SW 1271 (cell line): Measurements from ENCODE around the gene ALPK3.

ENCODE experiments used
- DNase-seq, 2 experiments: peaks; one replicate each; lab custom pipeline; 2025; lab: John Stamatoyannopoulos, UW

ALPK3 gene

DNA sequence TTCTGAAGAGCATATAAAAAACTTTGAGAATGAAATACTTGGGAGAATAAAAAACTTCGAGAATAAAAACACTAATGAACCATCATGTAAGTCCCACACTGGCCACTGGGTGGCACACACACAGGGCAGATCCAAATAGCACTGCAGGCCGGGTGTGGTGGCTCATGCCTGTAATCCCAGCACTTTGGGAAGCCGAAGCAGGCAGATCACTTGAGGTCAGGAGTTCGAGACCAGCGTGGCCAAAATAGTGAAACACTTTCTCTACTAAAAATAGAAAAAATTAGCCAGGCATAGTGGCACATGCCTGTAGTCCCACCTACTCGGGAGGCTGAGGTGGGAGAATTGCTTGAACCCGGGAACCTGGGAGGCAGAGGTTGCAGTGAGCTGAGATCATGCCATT, 28.5 kb downstream of the ALPK3 start:
- peak in 1 of 2 experiments; percentile 67 for DNase-seq

DNA sequence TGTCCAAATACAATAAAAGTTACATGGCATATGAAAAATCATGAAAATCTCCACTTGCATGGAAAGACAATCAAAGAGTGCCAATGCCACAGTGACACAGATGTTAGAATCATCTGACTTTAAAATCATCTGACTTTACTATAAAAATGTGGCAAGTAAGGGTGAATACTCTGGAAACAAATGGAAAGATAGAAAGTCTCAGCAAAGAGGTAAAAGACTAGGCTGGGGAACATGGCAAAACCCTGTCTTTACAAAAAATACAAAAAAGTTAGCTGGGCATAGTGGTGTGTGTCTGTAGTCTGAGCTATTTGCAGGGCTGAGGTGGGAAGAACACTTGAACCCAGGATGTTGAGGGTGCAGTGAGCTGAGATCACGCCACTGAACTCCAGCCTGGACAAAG, 29.1 kb downstream of the ALPK3 start:
- no peak for DNase-seq

DNA sequence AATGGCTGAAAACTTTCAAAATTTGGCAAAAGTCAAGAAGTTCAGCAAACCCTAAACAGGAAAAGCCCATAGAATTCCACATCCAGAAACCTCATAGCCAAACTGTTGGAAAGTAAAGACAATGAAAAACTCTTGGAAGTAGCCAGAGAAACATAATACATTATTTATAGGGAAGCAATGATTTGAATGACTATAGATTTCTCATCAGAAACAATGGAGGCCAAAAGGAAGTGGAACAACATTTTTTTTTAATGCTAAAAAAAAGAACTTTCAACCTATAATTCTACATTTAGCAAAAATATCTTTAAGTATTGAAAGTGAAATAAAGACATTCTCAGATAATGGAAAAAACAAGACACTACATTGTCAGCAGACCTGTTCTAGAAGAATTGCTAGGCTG, 30.2 kb downstream of the ALPK3 start:
- DNase-seq: no peak

DNA sequence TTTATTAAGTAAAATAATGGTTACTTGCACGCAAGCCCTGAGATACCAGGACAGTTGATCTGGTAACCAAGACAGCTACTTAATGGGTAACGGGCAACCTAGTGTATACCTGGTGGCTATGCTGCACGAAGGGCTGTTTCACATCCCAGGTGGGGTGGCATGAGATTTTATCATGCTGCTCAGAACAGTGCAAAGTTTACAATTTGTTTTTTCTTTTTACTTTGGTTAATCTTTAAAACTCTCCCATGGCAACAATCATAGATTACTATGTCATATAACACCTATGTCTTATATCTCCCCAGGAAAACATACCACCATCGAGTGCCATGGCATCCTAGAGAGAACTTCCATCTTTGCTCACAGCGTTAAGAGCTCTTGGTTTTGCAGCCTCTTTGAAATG, 35.1 kb downstream of the ALPK3 start:
- no peak for DNase-seq

DNA sequence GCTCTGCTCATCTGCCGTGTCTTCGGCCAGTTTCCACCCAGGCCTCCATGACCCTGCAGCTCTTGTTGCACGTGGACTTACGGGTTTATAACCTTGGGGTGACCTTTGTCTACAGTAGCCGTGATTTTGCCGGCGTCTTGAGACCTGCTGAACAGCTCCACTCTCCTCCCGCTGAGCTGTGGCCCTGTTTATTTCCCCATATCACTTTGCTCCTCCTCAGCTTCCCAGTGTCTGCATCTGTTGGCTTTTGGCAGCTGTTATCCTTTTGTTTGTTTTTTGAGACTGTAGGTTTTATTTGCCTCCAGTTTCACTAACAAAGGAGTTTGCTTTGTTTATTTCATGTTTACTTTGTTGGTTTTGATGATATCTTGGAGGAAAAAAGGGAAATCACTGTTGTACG, 38.0 kb downstream of the ALPK3 start:
- DNase-seq: no peak

DNA sequence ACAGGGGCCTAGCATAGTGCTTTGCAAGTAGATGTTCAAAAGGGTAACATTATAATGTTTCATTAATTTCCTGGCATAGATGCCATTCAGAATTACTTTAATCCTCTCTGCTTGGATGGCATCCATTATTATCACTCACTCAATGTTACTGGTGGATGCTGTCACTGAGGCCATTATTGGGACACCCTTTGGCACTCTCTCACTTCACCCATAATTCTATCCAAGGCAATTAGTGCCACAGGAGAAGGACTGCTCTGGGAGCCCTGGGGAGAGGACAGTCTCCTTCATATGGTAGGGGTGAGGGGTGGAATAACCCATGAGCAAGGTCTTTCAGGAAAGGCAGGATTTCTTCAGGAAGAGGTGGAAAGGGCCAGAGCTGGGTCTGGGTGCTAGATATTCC, 38.6 kb downstream of the ALPK3 start:
- no peak for DNase-seq

DNA sequence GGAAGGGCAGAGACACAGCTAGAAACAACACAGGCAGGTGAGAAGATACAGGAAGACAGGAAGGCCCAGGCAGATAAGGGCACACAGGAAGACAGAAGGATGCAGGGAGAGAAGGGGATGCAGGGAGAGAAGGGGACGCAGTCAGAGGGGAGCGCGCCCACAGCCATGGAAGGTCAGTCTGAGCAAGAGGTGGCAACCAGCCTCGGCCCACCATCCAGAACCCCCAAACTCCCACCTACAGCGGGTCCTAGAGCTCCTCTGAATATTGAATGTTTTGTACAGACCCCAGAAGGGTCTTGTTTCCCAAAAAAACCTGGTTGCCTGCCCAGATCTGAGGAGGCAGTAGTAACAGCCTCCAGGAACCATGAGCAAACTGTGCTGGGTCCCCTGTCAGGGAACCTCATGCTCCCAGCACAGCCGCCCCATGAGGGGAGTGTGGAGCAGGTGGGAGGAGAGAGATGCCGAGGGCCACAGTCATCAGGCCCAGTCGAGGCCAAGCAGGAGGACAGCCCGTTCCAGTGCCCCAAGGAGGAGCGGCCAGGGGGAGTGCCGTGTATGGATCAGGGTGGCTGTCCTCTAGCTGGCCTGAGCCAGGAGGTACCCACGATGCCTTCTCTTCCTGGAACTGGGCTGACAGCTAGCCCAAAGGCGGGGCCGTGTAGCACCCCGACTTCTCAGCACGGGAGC, 39.7 kb downstream of the ALPK3 start:
- no peak for DNase-seq

DNA sequence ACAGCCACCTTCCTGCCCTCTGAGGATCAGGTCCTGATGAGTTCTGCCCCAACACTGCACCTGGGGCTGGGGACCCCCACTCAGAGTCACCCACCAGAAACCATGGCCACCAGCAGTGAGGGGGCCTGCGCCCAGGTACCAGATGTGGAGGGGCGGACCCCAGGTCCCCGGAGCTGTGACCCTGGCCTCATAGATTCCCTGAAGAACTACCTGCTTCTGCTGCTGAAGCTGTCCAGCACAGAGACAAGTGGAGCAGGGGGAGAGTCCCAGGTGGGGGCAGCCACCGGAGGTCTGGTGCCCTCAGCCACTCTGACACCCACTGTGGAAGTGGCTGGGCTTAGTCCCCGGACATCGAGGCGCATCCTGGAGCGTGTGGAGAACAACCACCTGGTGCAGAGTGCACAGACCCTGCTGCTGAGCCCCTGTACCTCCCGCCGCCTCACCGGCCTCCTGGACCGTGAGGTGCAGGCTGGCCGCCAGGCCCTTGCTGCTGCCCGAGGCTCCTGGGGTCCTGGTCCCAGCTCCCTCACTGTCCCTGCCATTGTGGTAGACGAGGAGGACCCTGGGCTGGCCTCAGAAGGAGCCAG, 40.4 kb downstream of the ALPK3 start:
- DNase-seq: no peak

DNA sequence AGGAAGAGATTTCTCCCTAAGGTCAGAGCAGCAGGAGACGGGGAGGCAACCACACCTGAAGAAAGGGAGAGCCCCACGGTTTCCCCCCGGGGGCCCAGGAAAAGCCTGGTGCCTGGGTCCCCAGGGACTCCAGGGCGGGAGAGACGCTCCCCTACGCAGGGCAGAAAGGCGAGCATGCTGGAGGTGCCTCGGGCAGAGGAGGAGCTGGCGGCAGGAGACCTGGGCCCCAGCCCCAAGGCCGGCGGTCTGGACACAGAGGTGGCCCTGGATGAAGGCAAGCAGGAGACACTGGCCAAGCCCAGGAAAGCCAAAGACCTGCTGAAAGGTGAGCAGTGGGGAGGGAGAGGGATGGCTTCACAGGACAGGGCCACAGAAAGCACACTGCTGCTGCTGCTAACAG, 41.1 kb downstream of the ALPK3 start:
- no peak for DNase-seq

DNA sequence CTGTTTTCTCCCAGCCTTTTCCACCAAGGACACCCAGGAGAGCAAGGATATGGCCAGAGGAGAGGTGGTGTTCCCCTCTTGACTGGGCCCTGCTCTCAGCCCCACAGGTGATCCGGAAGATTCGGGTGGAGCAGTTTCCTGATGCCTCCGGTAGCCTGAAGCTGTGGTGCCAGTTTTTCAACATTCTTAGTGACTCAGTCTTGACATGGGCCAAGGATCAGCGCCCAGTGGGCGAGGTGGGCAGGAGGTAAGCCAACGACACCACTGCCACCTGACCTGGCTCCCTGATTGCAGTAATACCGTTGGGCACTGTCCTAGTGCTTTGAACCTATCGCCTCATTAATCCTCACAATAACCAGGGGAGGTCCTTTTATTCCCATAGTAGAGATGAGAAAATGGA, 42.0 kb downstream of the ALPK3 start:
- no peak for DNase-seq

DNA sequence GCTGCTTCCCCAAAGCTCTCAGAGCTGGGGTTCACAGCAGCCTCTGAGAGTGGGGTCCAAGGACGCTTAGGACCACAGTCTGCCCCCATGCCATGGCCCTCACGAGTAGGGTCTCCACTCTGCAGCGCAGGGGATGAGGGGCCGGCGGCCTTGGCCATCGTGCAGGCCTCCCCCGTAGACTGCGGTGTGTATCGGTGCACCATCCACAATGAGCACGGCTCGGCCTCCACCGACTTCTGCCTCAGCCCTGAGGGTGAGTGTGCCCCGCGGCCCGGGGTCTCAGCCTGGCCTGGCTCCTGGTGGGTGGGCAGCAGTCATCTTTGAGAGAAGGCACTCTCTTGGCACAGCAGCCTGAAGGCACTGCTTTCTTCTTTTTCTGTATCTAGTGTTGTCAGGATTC, 42.5 kb downstream of the ALPK3 start:
- no peak for DNase-seq

DNA sequence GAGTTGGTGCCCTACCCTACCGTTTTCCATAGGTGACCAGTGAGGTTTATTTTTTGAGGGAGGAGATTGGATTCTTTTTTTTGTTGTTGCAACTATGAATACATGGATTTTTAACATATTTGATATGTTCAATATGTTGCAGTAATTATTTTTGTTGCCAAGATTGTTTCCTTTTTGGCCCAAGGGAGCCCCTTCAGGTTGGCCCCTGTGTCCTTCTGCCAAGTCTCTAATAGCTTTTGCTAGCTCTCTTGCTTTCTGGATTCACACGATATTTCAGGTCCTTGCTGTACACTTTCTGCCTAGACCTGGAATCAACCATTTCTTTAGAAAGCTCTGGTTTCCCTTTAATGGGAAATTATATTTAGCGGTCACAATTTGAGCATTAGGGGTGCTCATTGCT, 44.6 kb downstream of the ALPK3 start:
- no peak for DNase-seq

DNA sequence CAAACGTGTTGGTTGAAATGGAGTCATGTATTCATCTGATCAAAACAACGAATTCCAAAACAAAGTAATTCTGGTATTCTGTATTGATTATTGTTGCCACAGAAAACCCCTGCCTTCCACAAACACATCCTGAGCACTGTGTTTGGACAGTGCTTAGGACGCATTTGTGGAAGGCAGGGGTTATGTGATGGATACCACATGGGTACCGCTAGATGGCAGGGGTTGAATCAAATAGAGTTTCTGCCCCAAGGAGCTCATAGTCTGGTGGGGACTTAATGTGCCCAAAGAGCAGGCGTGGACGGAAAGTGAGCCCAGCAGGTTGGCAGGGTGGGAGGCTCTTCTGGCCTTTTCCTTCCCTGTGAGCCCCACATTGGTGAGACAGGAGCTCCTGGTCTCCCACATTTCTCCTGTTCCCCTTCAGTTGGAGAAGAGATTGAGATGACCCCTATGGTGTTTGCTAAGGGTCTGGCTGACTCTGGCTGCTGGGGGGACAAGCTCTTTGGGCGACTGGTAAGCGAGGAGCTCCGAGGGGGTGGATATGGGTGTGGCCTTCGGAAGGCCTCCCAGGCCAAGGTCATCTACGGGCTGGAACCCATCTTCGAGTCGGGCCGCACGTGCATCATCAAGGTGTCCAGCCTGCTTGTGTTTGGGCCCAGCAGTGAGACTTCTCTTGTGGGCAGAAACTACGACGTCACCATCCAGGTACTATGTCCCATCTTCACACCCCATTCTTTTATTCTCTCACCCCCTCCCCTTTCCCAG, 45.2 kb downstream of the ALPK3 start:
- no peak for DNase-seq

DNA sequence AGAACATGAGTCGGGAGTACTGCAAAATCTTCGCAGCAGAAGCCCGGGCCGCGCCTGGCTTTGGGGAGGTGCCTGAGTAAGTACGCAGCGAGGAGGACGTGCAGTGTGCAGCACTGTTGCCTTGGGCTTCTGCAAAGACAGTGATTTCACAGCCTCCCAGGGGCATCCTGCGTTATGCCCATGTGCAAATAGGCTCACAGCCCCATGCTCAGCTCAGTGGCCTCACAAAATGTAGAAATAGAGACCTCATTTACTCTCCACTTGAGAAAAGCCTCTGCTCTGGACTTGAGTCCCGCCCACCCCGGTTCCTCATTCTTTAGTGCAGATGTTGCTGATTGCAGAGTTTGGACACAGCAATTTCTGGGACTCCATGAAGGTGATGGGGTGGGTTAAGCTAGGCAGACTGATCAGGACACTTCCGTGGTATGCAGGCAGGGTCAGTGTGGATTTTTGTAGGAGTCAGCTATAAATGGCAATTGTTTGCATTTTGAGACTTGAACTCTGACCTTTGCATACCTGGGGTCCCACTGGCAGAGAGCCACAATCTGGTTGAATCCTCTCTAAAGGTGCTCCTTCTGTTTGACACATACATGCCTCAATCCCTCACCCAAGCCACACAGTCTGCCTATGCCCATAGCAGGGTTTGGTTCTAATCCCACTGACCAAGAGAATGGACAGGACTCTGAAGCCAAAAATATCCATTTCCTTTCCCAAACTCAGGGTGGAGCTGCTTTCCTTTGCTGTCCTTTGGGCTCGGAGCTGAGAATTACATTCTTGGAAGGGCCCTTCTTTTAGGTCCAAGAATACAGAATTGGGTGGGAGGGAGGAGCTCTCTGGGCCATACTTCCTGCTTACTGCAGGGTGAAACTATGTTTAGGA, 46.6 kb downstream of the ALPK3 start:
- DNase-seq: no peak

DNA sequence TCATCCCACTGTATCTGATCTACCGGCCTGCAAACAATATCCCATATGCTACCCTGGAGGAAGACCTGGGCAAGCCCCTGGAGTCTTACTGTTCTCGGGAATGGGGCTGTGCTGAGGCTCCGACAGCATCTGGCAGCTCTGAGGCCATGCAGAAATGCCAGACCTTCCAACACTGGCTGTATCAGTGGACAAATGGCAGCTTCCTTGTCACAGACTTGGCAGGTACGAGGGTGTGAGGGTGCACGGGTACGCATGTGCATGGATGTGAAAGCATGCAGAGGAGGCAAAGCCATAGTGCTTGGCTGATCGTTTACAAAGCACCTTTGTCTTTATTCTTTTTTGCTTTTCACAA, 47.3 kb downstream of the ALPK3 start:
- DNase-seq: no peak

DNA sequence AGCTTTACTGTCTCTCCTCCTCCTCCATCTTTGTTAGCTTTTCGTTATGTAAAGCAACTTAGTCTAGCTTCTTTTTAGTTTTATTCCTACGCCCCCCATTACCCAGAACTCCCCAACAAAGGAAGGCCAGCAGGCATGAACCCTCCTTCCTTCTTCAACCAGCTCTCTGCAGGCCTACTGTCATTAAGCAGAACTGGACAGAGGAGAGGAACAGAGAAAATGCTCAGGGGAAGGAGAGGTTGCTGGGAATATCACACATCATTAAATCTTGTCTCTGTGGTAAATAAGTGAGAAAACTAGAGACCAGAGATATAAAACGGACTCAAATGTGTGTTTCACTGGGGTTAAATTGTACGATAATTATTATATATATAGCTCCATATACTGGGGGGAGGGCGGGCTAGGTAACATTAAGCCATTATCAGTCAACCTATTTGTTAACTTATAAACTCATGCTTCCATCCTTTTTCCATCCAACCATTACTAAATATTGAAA, 48.0 kb downstream of the ALPK3 start:
- no peak for DNase-seq

DNA sequence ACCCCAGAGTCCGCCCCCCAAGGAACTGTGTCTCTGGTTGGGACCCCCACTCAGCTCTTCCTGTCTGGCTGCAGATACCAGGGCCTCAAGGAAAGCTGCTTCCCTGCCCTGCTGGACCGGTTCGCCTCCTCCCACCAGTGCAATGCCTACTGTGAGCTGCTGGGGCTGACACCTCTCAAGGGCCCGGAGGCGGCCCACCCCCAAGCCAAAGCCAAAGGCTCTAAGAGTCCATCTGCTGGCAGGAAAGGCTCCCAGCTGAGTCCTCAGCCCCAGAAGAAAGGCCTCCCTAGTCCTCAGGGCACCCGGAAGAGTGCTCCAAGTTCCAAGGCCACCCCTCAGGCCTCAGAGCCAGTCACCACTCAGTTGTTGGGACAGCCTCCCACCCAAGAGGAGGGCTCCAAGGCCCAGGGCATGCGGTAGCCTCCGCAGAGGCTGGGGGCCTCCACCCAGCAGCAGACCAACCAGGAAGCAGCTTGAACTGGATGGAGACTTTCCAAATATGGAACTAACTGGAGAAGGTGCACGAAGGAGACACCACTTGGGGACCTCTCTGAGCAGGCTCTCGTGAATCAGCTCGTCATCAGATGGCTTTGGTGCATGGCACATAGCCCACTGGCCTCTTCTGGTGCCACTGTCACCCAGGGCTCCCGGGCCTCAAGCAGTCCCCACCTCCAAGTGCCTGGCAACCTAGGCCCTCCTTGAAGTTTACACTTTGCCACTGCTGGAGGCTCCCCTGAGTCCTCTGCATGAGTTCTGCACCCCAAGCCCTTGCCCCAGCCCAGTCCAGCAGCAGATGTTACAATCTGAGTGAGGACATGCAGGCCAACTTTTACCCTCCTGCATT, 51.1 kb downstream of the ALPK3 start:
- DNase-seq: no peak

DNA sequence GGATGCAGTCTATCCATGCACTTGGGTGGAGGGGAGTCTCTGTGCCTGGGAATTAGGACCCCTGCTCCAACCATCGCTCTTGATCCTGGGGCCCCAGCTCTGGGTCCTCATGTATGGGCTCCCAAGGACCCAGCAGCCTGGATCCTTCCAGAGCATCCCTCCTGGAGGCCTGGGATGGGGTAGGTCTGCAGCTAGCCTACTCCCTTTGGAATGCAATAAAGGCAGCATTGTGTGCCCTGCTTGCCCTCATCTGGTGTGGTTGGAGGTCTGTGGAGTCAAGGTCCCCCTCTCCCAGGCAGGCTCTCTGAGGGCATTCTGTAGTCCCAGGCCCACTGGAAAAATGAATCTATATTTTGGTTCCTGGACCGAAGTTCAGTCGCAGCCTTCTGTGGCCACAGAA, 52.4 kb downstream of the ALPK3 start:
- no peak for DNase-seq

DNA sequence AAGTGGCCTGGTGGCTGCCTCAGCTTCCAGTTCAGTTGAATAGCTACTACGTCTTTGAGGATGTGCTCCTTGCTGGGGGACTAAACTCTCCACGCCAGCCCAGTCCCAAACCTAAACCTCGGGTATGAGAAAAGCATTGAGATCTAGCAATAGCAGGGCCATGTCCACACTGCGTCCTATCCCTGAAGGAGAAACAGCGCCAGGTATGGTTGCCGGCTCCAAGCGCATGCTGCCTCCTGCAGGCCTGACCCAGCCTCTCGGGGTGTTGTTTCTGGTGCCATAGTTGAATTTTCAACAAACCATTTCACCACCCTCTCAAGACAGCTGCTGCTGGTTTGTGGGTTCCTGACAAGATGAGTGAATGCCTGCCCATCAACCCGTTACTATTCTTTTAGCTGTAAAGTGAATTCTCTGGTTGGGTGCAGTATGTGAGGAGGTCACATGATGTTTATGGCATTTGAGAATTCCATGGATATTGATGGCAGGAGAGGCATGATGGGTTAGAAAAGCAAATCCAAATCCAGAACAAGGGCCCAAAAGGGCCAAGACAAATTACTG, 54.4 kb downstream of the ALPK3 start:
- DNase-seq: no peak

DNA sequence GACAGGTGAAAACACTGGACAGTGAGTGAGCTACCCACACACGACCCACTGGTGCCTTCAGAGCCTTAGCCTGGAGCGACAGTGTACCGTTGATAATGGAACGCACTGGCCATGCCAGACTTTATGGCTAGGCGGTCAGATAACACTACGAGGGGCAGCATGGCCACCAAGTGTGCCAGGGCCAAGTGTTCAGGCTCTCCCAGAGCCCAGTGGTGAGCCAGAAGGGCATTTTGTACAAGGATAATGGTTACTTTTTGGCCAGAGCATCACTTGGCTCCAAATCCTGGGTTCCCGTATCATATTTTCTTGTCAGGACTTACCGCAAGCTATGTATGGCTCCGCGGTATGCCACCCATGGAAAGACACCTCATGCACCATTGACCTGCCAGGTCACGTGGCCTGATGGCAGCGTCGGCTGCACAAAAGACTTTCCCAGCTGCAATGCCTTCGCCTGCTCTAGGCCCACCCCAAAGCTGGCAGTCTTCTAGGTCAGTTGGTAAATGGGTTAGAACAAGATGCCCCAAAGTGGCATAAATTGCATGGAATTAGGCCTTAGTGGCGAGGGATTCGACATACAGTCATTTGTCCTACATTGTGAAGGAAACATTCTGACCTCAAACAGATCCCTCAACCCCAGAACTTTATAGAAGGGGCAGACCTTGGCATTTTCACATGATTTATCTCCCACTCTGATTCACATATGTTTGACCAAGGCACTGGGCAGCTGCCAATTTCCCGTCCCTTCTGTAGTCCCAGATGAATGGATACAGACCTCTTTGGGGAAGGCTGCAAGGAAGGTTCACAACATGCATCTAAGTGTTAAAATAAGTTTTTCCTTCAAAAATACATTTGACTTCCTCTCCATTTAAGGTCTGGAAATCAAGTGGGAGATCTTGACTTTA, 55.1 kb downstream of the ALPK3 start:
- DNase-seq: no peak
